Esophagus squamous epithelium (tissue), 5 donors: ENCODE data around the gene TUBGCP3. TPM values are rescaled to one million over a fixed set of nuclear protein-coding genes. Genes with fewer than 3 reads are reported as not detected.

Experiments
- DNase-seq: peaks from one replicate; lab custom pipeline; 2025; lab: John Stamatoyannopoulos, UW
- H3K27ac ChIP-seq, 4 donors: fragments of 200-600 bp; sonication (generic); one replicate each; pipeline ENCODE4 v1.5.1; 2016 to 2019; ENCODE audit warnings: mild to moderate bottlenecking in 1 of 4
- H3K27me3 ChIP-seq, 4 donors: fragments of 200-600 bp; sonication (generic); 1 replicate in 3 of 4; 2 replicates in 1 of 4; pipeline versions ENCODE4 v1.5.1 to v1.6.0; 2017 to 2021; ENCODE audit warnings: antibody characterized with exemption in 1 of 4
- H3K36me3 ChIP-seq, 3 donors: fragments of 200-600 bp; sonication (generic); one replicate each; pipeline ENCODE4 v1.5.1; 2016 to 2019
- H3K4me1 ChIP-seq, 3 donors: fragments of 200-600 bp; sonication (generic); one replicate each; pipeline ENCODE4 v1.5.1; 2017 to 2019
- H3K4me3 ChIP-seq, 4 donors: fragments of 200-600 bp; sonication (generic); 1 replicate in 3 of 4; 2 replicates in 1 of 4; pipeline ENCODE4 v1.5.1; 2016 to 2019; ENCODE audit warnings: mild to moderate bottlenecking in 2 of 4, moderate library complexity in 1 of 4
- H3K9me3 ChIP-seq, 3 donors: fragments of 200-600 bp; sonication (generic); one replicate each; pipeline ENCODE4 v1.5.1; 2016 to 2019
- POLR2A ChIP-seq, 4 donors: fragments of 450-650 bp; IDR thresholded peaks; one replicate each; pipeline ENCODE4 v1.6.1; 2017; ENCODE audit warnings: antibody characterized with exemption in 4 of 4, mild to moderate bottlenecking in 4 of 4, moderate library complexity in 3 of 4
- WGBS, 2 donors: methylation state at CpG; one replicate each; pipeline ENCODE4 v1.1.5; 2018; 5-methylcytosine and 5-hydroxymethylcytosine counted together
- intact Hi-C: fragments of 100-400 bp; cut with DNase I; formaldehyde crosslinking; loops from one replicate; pipeline ENCODE4 v1.15.0; 2022
- total RNA-seq, 4 donors: library from RNA; depleted of rRNA; stranded (reverse); fragments of >200 nt; gene quantifications; one replicate each; pipeline ENCODE4 v1.1.0, GENCODE V29; 2016
- TF ChIP-seq, protein P1 (sequence below), 6 experiments: fragments of 450-650 bp in 4 of 6; fragments of 200-600 bp in 2 of 6; sonication (generic) in 2 of 6; IDR thresholded peaks; one replicate each; pipeline ENCODE4 v1.5.1; 2016 to 2019; ENCODE audit warnings: antibody characterized with exemption in 6 of 6, mild to moderate bottlenecking in 4 of 6, moderate library complexity in 4 of 6
- donor health status: DM: yes; HTN: yes; CAD: no.

Gene TUBGCP3
- total RNA-seq, 4 donors from 2014 or later, result 12.9 to 29.4 (median 18.9) TPM

DNA sequence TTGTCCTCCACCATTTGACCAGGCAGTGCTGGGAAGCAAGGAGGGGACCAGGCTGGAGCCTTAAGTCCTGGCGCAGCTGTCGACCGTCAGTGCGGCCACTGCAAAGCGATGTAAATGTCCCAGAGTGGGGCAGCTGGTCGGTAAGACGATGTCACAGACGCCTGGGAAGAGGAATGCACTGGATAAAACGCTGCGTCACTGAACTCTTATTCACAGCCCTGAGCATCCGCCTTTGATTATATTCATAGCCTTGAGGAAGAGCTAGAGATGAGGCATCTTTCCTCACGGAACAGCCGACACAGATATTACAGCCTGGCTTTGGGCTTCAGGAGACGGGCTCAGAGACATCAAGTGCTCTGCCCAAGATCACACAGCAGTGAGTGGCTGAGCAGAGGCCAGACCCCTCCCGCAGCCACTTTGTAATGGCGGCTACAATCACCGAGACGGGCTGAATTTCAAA is 17.6 kb upstream of the TUBGCP3 start:
- no peaks in the 10 kb centered on the region for H3K36me3 ChIP-seq
- peak overlapping the region in 3 of 4 donors; percentile 78 to 81 (median 79) for H3K27ac ChIP-seq
- TF ChIP-seq, protein P1, sequence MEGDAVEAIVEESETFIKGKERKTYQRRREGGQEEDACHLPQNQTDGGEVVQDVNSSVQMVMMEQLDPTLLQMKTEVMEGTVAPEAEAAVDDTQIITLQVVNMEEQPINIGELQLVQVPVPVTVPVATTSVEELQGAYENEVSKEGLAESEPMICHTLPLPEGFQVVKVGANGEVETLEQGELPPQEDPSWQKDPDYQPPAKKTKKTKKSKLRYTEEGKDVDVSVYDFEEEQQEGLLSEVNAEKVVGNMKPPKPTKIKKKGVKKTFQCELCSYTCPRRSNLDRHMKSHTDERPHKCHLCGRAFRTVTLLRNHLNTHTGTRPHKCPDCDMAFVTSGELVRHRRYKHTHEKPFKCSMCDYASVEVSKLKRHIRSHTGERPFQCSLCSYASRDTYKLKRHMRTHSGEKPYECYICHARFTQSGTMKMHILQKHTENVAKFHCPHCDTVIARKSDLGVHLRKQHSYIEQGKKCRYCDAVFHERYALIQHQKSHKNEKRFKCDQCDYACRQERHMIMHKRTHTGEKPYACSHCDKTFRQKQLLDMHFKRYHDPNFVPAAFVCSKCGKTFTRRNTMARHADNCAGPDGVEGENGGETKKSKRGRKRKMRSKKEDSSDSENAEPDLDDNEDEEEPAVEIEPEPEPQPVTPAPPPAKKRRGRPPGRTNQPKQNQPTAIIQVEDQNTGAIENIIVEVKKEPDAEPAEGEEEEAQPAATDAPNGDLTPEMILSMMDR (IDR thresholded peaks at IDR 0.05), result no peak
- TF ChIP-seq POLR2A (IDR thresholded peaks at IDR 0.05), result no peak
- H3K4me3 ChIP-seq, result peak overlapping the region; percentile 30 to 67 (median 47)
- peaks cover 0 to 17% (median 0%) of the 10 kb centered on the region in 3 donors for H3K4me1 ChIP-seq
- peaks cover 0 to 32% (median 0%) of the 10 kb centered on the region in 4 donors for H3K27me3 ChIP-seq
- intact Hi-C loops, result no loop called here
- no peaks in the 10 kb centered on the region for H3K9me3 ChIP-seq
- DNase-seq, result no peak
- WGBS, 2 donors, result 52 to 72% methylated on average over 8 to 17 of the region's 18 CpGs

DNA sequence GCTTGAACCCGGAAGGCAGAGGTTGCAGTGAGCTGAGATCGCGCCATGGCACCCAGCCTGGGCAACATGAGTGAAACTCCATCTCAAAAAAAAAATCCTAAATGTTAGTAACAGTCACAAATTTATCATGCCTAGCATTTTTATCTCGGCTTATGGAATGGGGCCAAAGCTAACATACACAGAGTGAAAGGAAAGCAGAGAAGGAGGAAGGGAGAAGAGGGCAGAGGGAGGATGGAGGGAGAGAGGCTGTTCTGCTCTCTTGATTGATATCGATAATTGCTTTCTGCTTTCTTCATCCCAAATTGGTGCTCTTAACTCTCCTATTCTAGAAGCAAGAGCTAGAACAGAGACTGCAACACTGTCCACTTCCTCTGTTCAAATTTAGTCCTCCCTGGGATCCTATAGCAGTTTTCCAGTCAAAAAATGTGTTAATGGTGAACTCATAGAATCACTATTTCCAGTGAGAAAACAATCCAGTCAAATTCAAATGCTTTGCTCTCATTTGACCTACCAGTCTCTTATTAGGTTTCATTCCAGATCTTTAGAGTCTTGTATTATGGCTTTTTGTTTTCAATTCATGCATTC is 15.8 kb upstream of the TUBGCP3 start:
- TF ChIP-seq POLR2A (IDR thresholded peaks at IDR 0.05), result no peak
- TF ChIP-seq, protein P1 (IDR thresholded peaks at IDR 0.05), result no peak
- H3K27ac ChIP-seq, result no peak overlapping the region
- no peak for DNase-seq
- H3K9me3 ChIP-seq, result no peaks in the 10 kb centered on the region
- H3K36me3 ChIP-seq, result no peaks in the 10 kb centered on the region
- H3K4me3 ChIP-seq, result no peak overlapping the region
- H3K27me3 ChIP-seq, result peaks cover 0 to 31% (median 0%) of the 10 kb centered on the region in 4 donors
- peaks cover 0 to 17% (median 0%) of the 10 kb centered on the region in 3 donors for H3K4me1 ChIP-seq
- intact Hi-C loops, result no loop called here
- 77 to 79% methylated on average over 5 of the region's 5 CpGs for WGBS, 2 donors

DNA sequence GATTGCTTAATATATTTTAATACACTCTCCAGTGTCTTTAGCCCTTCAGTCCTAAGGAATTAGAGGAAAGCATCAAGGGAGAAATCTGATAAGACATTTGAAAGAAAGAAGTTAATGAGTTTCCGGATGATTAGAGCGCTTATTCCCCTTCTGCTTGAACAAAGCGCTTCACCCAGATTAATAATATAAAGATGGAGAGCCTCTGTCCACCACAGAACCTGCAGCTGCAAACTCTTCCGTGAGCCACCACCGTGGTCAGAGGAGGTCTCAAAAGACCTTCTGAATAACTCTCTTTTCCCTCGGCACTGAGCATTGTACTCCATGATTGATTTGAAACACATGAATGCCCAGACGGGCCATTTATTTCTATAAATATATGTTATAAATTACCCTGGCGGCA is 14.2 kb upstream of the TUBGCP3 start:
- WGBS, 2 donors, result 76 to 77% methylated on average over 8 of the region's 8 CpGs
- intact Hi-C loops, result no loop called here
- Histone ChIP-seq H3K27ac (no peak overlapping the region), H3K9me3 (no peaks in the 10 kb centered on the region), H3K27me3 (peaks cover 0 to 20% (median 0%) of the 10 kb centered on the region in 4 donors), H3K36me3 (no peaks in the 10 kb centered on the region), H3K4me1 (peaks cover 0 to 17% (median 0%) of the 10 kb centered on the region in 3 donors), H3K4me3 (no peak overlapping the region)
- DNase-seq, result no peak
- TF ChIP-seq, protein P1 (IDR thresholded peaks at IDR 0.05), result no peak
- no peak for TF ChIP-seq POLR2A (IDR thresholded peaks at IDR 0.05)

DNA sequence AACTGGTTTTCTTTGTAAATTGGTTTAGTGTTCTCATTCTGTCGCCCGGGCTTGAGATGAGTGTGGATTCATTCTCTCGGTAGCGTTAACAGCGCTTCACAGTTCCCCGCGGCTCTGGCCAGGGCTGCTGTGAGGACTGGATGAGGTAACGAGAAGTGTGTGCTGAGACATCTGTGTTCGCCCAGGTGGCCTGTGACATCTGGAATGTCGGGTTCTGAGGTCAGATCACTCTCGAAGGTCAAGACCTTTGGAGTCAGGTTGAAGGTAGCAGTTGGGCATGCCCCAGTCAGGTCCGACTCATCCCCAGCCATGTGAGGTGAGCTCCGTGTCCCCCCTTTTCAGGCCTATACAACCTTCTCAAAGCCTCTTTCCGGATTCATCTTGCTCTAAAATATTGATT is 13.4 kb upstream of the TUBGCP3 start:
- 76 to 84% methylated on average over 11 of the region's 14 CpGs for WGBS, 2 donors
- intact Hi-C loops, result no loop called here

DNA sequence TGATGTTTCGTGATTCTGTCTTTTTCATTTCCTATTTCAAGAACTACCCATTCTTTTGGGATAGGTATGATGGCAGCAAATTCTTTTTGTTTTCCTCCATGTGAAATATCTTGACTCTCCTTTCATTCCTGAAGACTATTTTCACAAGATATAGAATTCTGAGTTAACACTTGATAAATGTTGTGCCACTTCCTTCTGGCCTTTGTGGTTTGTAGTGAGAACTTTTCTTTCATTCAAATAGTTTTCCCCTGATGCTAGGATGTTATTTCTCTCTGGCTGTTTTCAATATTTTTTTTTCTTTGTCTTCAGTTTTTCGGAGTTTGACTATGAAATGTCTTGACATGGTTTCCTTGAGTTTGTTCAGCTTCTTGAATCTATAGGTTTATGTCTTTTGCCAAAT is 8.3 kb upstream of the TUBGCP3 start:
- WGBS, 2 donors, result 64 to 68% methylated on average over 2 of the region's 2 CpGs
- intact Hi-C loops, result no loop called here
- no peak for TF ChIP-seq POLR2A (IDR thresholded peaks at IDR 0.05)
- TF ChIP-seq, protein P1 (IDR thresholded peaks at IDR 0.05), result no peak
- no peak overlapping the region for H3K27ac ChIP-seq
- H3K4me1 ChIP-seq, result no peaks in the 10 kb centered on the region
- DNase-seq, result no peak
- H3K36me3 ChIP-seq, result no peaks in the 10 kb centered on the region
- H3K4me3 ChIP-seq, result no peak overlapping the region
- no peaks in the 10 kb centered on the region for H3K27me3 ChIP-seq
- H3K9me3 ChIP-seq, result no peaks in the 10 kb centered on the region

More for the DNA sequence above, 13.4 kb upstream of the TUBGCP3 start:
- H3K9me3 ChIP-seq, result no peaks in the 10 kb centered on the region
- no peak overlapping the region for H3K4me3 ChIP-seq
- peaks cover 0 to 20% (median 0%) of the 10 kb centered on the region in 4 donors for H3K27me3 ChIP-seq
- no peak overlapping the region for H3K27ac ChIP-seq
- H3K36me3 ChIP-seq, result no peaks in the 10 kb centered on the region
- TF ChIP-seq, protein P1 (IDR thresholded peaks at IDR 0.05), result no peak
- TF ChIP-seq POLR2A (IDR thresholded peaks at IDR 0.05), result no peak
- DNase-seq, result no peak
- H3K4me1 ChIP-seq, result peaks cover 0 to 11% (median 0%) of the 10 kb centered on the region in 3 donors
